Ureter (tissue), 1 donor: Measurements from ENCODE around the gene PLK2. TPM values are rescaled to one million over a fixed set of nuclear protein-coding genes. Genes with fewer than 3 reads are reported as not detected.

ENCODE experiments used
- DNase-seq: peaks from one replicate; pipeline ENCODE4 v3.0.0-alpha.2; 2020; ENCODE audit warnings: low spot score
- total RNA-seq: library from RNA; stranded (reverse); gene quantifications from one replicate; pipeline ENCODE4 v1.2.4, GENCODE V29; 2023
- donor health status: DM: yes; HTN: yes; CAD: no.

PLK2 gene
- total RNA-seq, 1 donor from 2014 or later: 74.5 TPM

- DNase-seq: no peak
These were observed 8.9 kb downstream of the PLK2 start for GRCh38 chr5:58450811-58451629.

GRCh38 chr5:58450018-58450417 lies 9.9 kb downstream of the PLK2 start:
- DNase-seq: no peak

GRCh38 chr5:58447226-58447625 lies 12.7 kb downstream of the PLK2 start:
- DNase-seq: no peak

- no peak for DNase-seq
These were observed 13.9 kb downstream of the PLK2 start for GRCh38 chr5:58446024-58446423.

- DNase-seq: no peak
These were observed 15.1 kb downstream of the PLK2 start for GRCh38 chr5:58444805-58445204.

- DNase-seq: no peak
These were observed 18.9 kb downstream of the PLK2 start for GRCh38 chr5:58440901-58441460.

GRCh38 chr5:58439094-58439644 lies 20.7 kb downstream of the PLK2 start:
- no peak for DNase-seq

GRCh38 chr5:58437661-58438060 lies 22.2 kb downstream of the PLK2 start:
- DNase-seq: no peak

- DNase-seq: no peak
These were observed 28.1 kb downstream of the PLK2 start for GRCh38 chr5:58431832-58432231.

- DNase-seq: no peak
These were observed 47.0 kb downstream of the PLK2 start for GRCh38 chr5:58412932-58413331.

- DNase-seq: no peak
These were observed 47.8 kb downstream of the PLK2 start for GRCh38 chr5:58412081-58412480.

GRCh38 chr5:58411372-58411771 lies 48.5 kb downstream of the PLK2 start:
- DNase-seq: no peak

GRCh38 chr5:58410441-58410840 lies 49.4 kb downstream of the PLK2 start:
- DNase-seq: no peak

- no peak for DNase-seq
These were observed 52.7 kb downstream of the PLK2 start for GRCh38 chr5:58407042-58407719.

GRCh38 chr5:58406394-58406793 lies 53.5 kb downstream of the PLK2 start:
- no peak for DNase-seq

- DNase-seq: no peak
These were observed 54.7 kb downstream of the PLK2 start for GRCh38 chr5:58405175-58405574.

- no peak for DNase-seq
These were observed 55.2 kb downstream of the PLK2 start for GRCh38 chr5:58404734-58405133.

Other genes with a start within 250 kb of the PLK2 start
- gene GAPT, start 31.3 kb upstream of the PLK2 start, total RNA-seq: 0.44 TPM
- gene RAB3C, start 123.0 kb upstream of the PLK2 start, total RNA-seq: 5.8 TPM